ENCODE data around the gene ARHGAP10.

- no peak for TF ChIP-seq CTCF (IDR thresholded peaks at IDR 0.05; ENCODE audit: borderline replicate concordance, extremely low read depth, low read length, poor library complexity, severe bottlenecking)
- no peak for TF ChIP-seq EZH2 (IDR thresholded peaks at IDR 0.05; ENCODE audit: borderline replicate concordance, low read depth, low read length, severe bottlenecking)
Observed at GRCh38 chr4:147996859-147997258, 265.0 kb downstream of the ARHGAP10 start.

Data from DND-41 (cell line).